Tibial artery (tissue), 4 donors: ENCODE data around the gene DENND6B.

Experiments used
- DNase-seq, 2 donors: peaks; one replicate each; pipeline ENCODE4 v3.0.0-alpha.2; 2019
- H3K27ac ChIP-seq, 2 donors: fragments of 200-600 bp; sonication (generic) in 1 of 2; 1 replicate in 1 of 2; 2 replicates in 1 of 2; pipeline ENCODE4 v1.5.1; 2018 to 2019; ENCODE audit warnings: mild to moderate bottlenecking in 1 of 2
- H3K27me3 ChIP-seq, 2 donors: fragments of 200-600 bp; sonication (generic) in 1 of 2; one replicate each; pipeline versions ENCODE4 v1.5.1 to v1.6.0; 2016 to 2019
- H3K36me3 ChIP-seq, 3 donors: fragments of 200-600 bp; sonication (generic) in 2 of 3; one replicate each; pipeline ENCODE4 v1.5.1; 2016 to 2019; ENCODE audit warnings: mild to moderate bottlenecking in 2 of 3
- H3K4me1 ChIP-seq, 4 donors: fragments of 200-600 bp; sonication (generic) in 2 of 4; 1 replicate in 3 of 4; 2 replicates in 1 of 4; pipeline ENCODE4 v1.5.1; 2016 to 2019
- H3K4me3 ChIP-seq, 2 donors: fragments of 200-600 bp; sonication (generic) in 1 of 2; 1 replicate in 1 of 2; 2 replicates in 1 of 2; pipeline ENCODE4 v1.5.1; 2018 to 2019; ENCODE audit warnings: mild to moderate bottlenecking in 2 of 2
- H3K9me3 ChIP-seq, 3 donors: fragments of 200-600 bp; sonication (generic) in 1 of 3; one replicate each; pipeline ENCODE4 v1.5.1; 2016 to 2019
- CTCF ChIP-seq, 2 experiments: fragments of 200-600 bp in 1 of 2; fragments of 450-650 bp in 1 of 2; IDR thresholded peaks; one replicate each; pipeline ENCODE4 v1.5.1; 2017 to 2019; ENCODE audit warnings: antibody characterized with exemption in 2 of 2, mild to moderate bottlenecking in 1 of 2, moderate library complexity in 1 of 2
- intact Hi-C: fragments of 100-400 bp; cut with DNase I; formaldehyde crosslinking; loops from one replicate; pipeline ENCODE4 v1.15.0; 2023; ENCODE audit warnings: low total_unique reads

Gene DENND6B

GRCh38 chr22:50298937-50299784 lies 27.7 kb downstream of the DENND6B start:
- Histone ChIP-seq H3K4me1 (peaks cover 16 to 100% (median 91%) of the 10 kb centered on the region in 4 donors), H3K9me3 (no peaks in the 10 kb centered on the region), H3K36me3 (peaks cover 0 to 5% (median 0%) of the 10 kb centered on the region in 3 donors), H3K27me3 (no peaks in the 10 kb centered on the region), H3K4me3 (peak overlapping the region; percentile 46 to 47), H3K27ac (peak overlapping the region; percentile 92 to 95)
- no peak for TF ChIP-seq CTCF (IDR thresholded peaks at IDR 0.05)
- DNase-seq: no peak
- intact Hi-C loops: no loop called here

- no peaks in the 10 kb centered on the region for H3K9me3 ChIP-seq
- DNase-seq: no peak
- intact Hi-C loops: no loop called here
- peaks cover 0 to 2% (median 0%) of the 10 kb centered on the region in 3 donors for H3K36me3 ChIP-seq
- no peak overlapping the region for H3K4me3 ChIP-seq
- H3K27ac ChIP-seq: peak overlapping the region; percentile 92 to 95
- H3K4me1 ChIP-seq: peaks cover 10 to 100% (median 91%) of the 10 kb centered on the region in 4 donors
- no peak for TF ChIP-seq CTCF (IDR thresholded peaks at IDR 0.05)
- H3K27me3 ChIP-seq: no peaks in the 10 kb centered on the region
Measured at GRCh38 chr22:50298266-50298637, 28.6 kb downstream of the DENND6B start.

DNA sequence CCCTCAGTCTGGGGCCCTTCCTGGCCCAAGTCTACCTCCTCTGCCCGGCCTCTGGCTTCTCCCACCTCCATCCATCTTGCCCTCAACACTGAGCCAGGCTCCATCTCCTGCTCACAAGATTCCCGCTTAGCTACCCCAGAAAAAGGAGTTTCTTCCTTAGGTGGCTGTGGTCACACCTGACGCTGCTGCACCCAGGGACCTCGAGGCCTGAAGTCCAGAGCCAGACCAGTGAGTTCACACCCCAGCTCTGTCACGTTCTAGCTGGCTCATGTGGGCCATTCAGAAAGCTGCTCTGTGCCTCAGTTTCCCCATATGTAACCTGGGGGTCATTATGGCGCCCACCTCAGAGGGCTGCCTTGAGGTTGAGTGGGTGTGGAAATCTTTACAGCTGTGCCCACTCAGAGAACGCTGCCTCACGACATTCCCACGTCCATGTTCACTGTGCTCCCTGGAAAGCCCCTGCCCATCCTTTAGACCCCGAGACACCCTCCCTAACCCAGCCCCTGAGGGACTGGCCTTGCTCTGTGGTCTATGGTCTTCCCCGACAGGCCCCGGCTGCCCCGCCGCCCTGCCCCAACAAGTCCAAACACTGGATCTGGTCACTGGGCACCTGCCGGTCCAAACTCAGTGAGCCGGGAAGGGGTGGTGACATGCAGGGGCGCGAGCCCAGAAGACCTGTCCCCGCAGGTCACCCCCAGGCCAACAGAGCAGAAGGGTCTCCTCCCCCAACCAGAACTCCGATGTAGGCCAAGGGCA lies 29.1 kb downstream of the DENND6B start:
- Histone ChIP-seq H3K36me3 (no peaks in the 10 kb centered on the region), H3K27me3 (no peaks in the 10 kb centered on the region), H3K9me3 (no peaks in the 10 kb centered on the region), H3K4me1 (peaks cover 16 to 100% (median 91%) of the 10 kb centered on the region in 4 donors), H3K27ac (peak overlapping the region; percentile 92 to 95), H3K4me3 (no peak overlapping the region)
- no peak for TF ChIP-seq CTCF (IDR thresholded peaks at IDR 0.05)
- intact Hi-C loops: no loop called here
- DNase-seq: no peak

GRCh38 chr22:50296658-50297490 lies 29.9 kb downstream of the DENND6B start:
- Histone ChIP-seq H3K9me3 (no peaks in the 10 kb centered on the region), H3K4me3 (no peak overlapping the region), H3K27ac (peak overlapping the region; percentile 21 to 95), H3K36me3 (no peaks in the 10 kb centered on the region), H3K4me1 (peaks cover 17 to 100% (median 88%) of the 10 kb centered on the region in 4 donors), H3K27me3 (no peaks in the 10 kb centered on the region)
- TF ChIP-seq CTCF (IDR thresholded peaks at IDR 0.05): no peak
- intact Hi-C loops: no loop called here
- no peak for DNase-seq

DNA sequence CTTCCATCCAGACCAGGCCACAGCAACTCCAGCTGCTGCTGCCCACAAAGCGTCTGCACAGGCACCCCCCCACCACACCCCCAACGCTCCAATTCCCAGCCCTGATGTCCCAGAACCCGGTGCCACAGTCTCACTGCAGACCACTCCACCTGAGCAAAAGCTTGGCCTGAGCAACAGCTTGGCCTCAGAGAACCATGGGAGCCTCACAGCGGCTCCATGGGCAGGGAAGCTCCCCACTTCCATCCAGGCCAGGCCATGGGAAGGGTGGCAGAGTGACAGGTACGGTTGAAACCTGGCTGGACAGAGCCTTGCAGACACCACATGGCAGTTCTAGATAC lies 32.5 kb downstream of the DENND6B start:
- no peak for TF ChIP-seq CTCF (IDR thresholded peaks at IDR 0.05)
- H3K27me3 ChIP-seq: no peaks in the 10 kb centered on the region
- peak overlapping the region; percentile 28 to 45 for H3K4me3 ChIP-seq
- H3K4me1 ChIP-seq: peaks cover 10 to 91% (median 71%) of the 10 kb centered on the region in 4 donors
- H3K36me3 ChIP-seq: peaks cover 10 to 20% (median 14%) of the 10 kb centered on the region in 3 donors
- H3K9me3 ChIP-seq: no peaks in the 10 kb centered on the region
- DNase-seq: no peak
- intact Hi-C loops: no loop called here
- peak overlapping the region; percentile 86 to 91 for H3K27ac ChIP-seq
